WTC11 (cell line): ENCODE results near the gene ABRAXAS1. TPM values are rescaled to one million over a fixed set of nuclear protein-coding genes. Genes with fewer than 3 reads are reported as not detected.

Experiments used
- ATAC-seq: fragments of 200-7000 bp; cut with Tn5 transposase; 2 replicates; pipeline ENCODE4 v1.10.0; 2021; ENCODE audit warnings: mild to moderate bottlenecking, moderate library complexity
- CTCF ChIA-PET: fragments of 300-600 bp; sonication (Branson Sonifier 250); formaldehyde crosslinking; loops from one replicate; lab custom pipeline; 2021; ENCODE audit warnings: antibody characterized with exemption; lab: Charles Lee
- POLR2A ChIA-PET: fragments of 350-600 bp; sonication (Branson Sonifier 250); formaldehyde crosslinking; loops from one replicate; lab custom pipeline; 2021; ENCODE audit warnings: antibody characterized with exemption; lab: Charles Lee
- DNase-seq: peaks from one replicate; pipeline ENCODE4 v3.0.0; 2021; ENCODE audit warnings: low spot score
- H3K27ac Mint-ChIP-seq: 2 replicates; pipeline ENCODE4 v1.8.0; 2021; ENCODE audit warnings: mixed read lengths
- H3K27me3 Mint-ChIP-seq: 2 replicates; pipeline ENCODE4 v1.8.0; 2021; ENCODE audit warnings: low read depth, mild to moderate bottlenecking, moderate library complexity, mixed read lengths
- H3K36me3 Mint-ChIP-seq: 2 replicates; pipeline ENCODE4 v1.8.0; 2021; ENCODE audit warnings: mixed read lengths
- H3K4me1 Mint-ChIP-seq: 2 replicates; pipeline ENCODE4 v1.8.0; 2022; ENCODE audit warnings: mixed read lengths
- H3K4me3 Mint-ChIP-seq: 2 replicates; pipeline ENCODE4 v1.8.0; 2021; ENCODE audit warnings: mild to moderate bottlenecking, moderate library complexity, mixed read lengths
- H3K9me3 Mint-ChIP-seq: 2 replicates; pipeline ENCODE4 v1.8.0; 2021; ENCODE audit warnings: mixed read lengths
- FOXP4 ChIP-seq: sonication (generic); formaldehyde crosslinking; IDR thresholded peaks from 2 replicates; pipeline ENCODE4 v1.8.0; 2022; ENCODE audit warnings: mild to moderate bottlenecking, missing genetic modification reagents
- GABPB1 ChIP-seq: sonication (generic); formaldehyde crosslinking; IDR thresholded peaks from 2 replicates; pipeline ENCODE4 v1.8.1; 2023; ENCODE audit warnings: mild to moderate bottlenecking, missing genetic modification reagents
- IRF2 ChIP-seq: sonication (generic); formaldehyde crosslinking; IDR thresholded peaks from 2 replicates; pipeline ENCODE4 v1.8.0; 2022; ENCODE audit warnings: low read depth, missing genetic modification reagents, borderline replicate concordance
- MYBL2 ChIP-seq: sonication (generic); formaldehyde crosslinking; IDR thresholded peaks from 2 replicates; pipeline ENCODE4 v1.8.1; 2023; ENCODE audit warnings: mild to moderate bottlenecking, moderate library complexity, missing genetic modification reagents
- NR2C2 ChIP-seq: sonication (generic); formaldehyde crosslinking; IDR thresholded peaks from 2 replicates; pipeline ENCODE4 v1.8.0; 2022; ENCODE audit warnings: mild to moderate bottlenecking, missing genetic modification reagents
- PRDM15 ChIP-seq: sonication (generic); formaldehyde crosslinking; IDR thresholded peaks from 2 replicates; pipeline ENCODE4 v1.8.0; 2022; ENCODE audit warnings: missing genetic modification reagents
- PRRX2 ChIP-seq: fragments of 250-450 bp; sonication (Bioruptor Pico); IDR thresholded peaks from 2 replicates; pipeline ENCODE4 v1.8.0; 2021; ENCODE audit warnings: mild to moderate bottlenecking
- SP1 ChIP-seq: sonication (generic); formaldehyde crosslinking; conservative IDR thresholded peaks from 2 replicates; pipeline ENCODE4 v1.8.1; 2022; ENCODE audit warnings: missing genetic modification reagents
- TCF7 ChIP-seq: sonication (generic); formaldehyde crosslinking; IDR thresholded peaks from 2 replicates; pipeline ENCODE4 v1.8.0; 2022; ENCODE audit warnings: mild to moderate bottlenecking, low read depth, missing genetic modification reagents, moderate library complexity
- TEAD4 ChIP-seq: sonication (generic); formaldehyde crosslinking; IDR thresholded peaks from 2 replicates; pipeline ENCODE4 v1.8.0; 2022; ENCODE audit warnings: mild to moderate bottlenecking, missing genetic modification reagents
- ZBTB43 ChIP-seq: sonication (generic); formaldehyde crosslinking; IDR thresholded peaks from 2 replicates; pipeline ENCODE4 v1.8.1; 2023; ENCODE audit warnings: mild to moderate bottlenecking, missing genetic modification reagents
- ZNF138 ChIP-seq: sonication (generic); formaldehyde crosslinking; conservative IDR thresholded peaks from 2 replicates; pipeline ENCODE4 v1.8.1; 2022; ENCODE audit warnings: mild to moderate bottlenecking, moderate library complexity, missing genetic modification reagents
- ZNF232 ChIP-seq: sonication (generic); formaldehyde crosslinking; IDR thresholded peaks from 2 replicates; pipeline ENCODE4 v1.8.0; 2022; ENCODE audit warnings: mild to moderate bottlenecking, missing genetic modification reagents
- ZNF281 ChIP-seq: sonication (generic); formaldehyde crosslinking; IDR thresholded peaks from 2 replicates; pipeline ENCODE4 v1.8.0; 2023; ENCODE audit warnings: mild to moderate bottlenecking, missing genetic modification reagents
- ZNF317 ChIP-seq: sonication (generic); formaldehyde crosslinking; IDR thresholded peaks from 2 replicates; pipeline ENCODE4 v1.8.1; 2023; ENCODE audit warnings: low read depth, mild to moderate bottlenecking, moderate library complexity, missing genetic modification reagents, borderline replicate concordance
- ZNF423 ChIP-seq: fragments of 250-450 bp; sonication (Bioruptor Pico); IDR thresholded peaks from 2 replicates; pipeline ENCODE4 v2.1.2; 2022; ENCODE audit warnings: mild to moderate bottlenecking, moderate library complexity
- ZSCAN18 ChIP-seq: fragments of 250-450 bp; sonication (Bioruptor Pico); IDR thresholded peaks from 2 replicates; pipeline ENCODE4 v2.1.2; 2022; ENCODE audit warnings: mild to moderate bottlenecking, moderate library complexity
- total RNA-seq: library from RNA; stranded (reverse); gene quantifications from 3 replicates; pipeline ENCODE4 v1.2.3, GENCODE V29; 2021
- TF ChIP-seq, protein P1 (sequence below): fragments of 250-450 bp; sonication (Bioruptor Pico); IDR thresholded peaks from 2 replicates; pipeline ENCODE4 v1.9.0; 2021; ENCODE audit warnings: moderate library complexity, mild to moderate bottlenecking, inconsistent platforms, borderline replicate concordance

Gene ABRAXAS1
- total RNA-seq, 1 experiment from 2014 or later: 26.3 TPM

- Mint-ChIP-seq H3K9me3 (peaks cover 21% of the 10 kb centered on the region), H3K4me3 (no peak overlapping the region)
- no peak for DNase-seq
- TF ChIP-seq ZSCAN18 (no peak), ZNF423 (CRISPR knock-in tag) (no peak), GABPB1 (no peak), IRF2 (CRISPR knock-in tag) (no peak), MYBL2 (no peak), ZNF281 (CRISPR knock-in tag) (no peak), NR2C2 (CRISPR knock-in tag) (no peak), TCF7 (CRISPR knock-in tag) (no peak), PRDM15 (CRISPR knock-in tag) (no peak), ZNF317 (CRISPR knock-in tag) (no peak)
- TF ChIP-seq, all 79 proteins: peak for 0
- ChIA-PET POLR2A (no interaction called here), CTCF (no interaction called here)
- peaks cover 7% of the 10 kb centered on the region; the same call in 1 of the 2 replicates for H3K36me3 Mint-ChIP-seq
- no peaks in the 10 kb centered on the region for H3K27me3 Mint-ChIP-seq
- peaks cover 3% of the 10 kb centered on the region; the same call in 1 of the 2 replicates for H3K4me1 Mint-ChIP-seq
- H3K27ac Mint-ChIP-seq: no peak overlapping the region
- ATAC-seq: no peak
These were observed 37.3 kb upstream of the ABRAXAS1 start for GRCh38 chr4:83522239-83522638.

- Mint-ChIP-seq H3K27ac (no peak overlapping the region), H3K9me3 (no peaks in the 10 kb centered on the region), H3K4me3 (no peak overlapping the region), H3K4me1 (no peaks in the 10 kb centered on the region), H3K36me3 (no peaks in the 10 kb centered on the region), H3K27me3 (no peaks in the 10 kb centered on the region)
- ChIA-PET POLR2A (no interaction called here), CTCF (no interaction called here)
- DNase-seq: no peak
- no peak for ATAC-seq
- TF ChIP-seq, protein P1, sequence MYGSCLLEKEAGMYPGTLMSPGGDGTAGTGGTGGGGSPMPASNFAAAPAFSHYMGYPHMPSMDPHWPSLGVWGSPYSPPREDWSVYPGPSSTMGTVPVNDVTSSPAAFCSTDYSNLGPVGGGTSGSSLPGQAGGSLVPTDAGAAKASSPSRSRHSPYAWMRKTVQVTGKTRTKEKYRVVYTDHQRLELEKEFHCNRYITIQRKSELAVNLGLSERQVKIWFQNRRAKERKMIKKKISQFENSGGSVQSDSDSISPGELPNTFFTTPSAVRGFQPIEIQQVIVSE (CRISPR knock-in tag): no peak
- TF ChIP-seq ZBTB43: no peak
- TF ChIP-seq PRRX2 (CRISPR knock-in tag): no peak
- no peak for TF ChIP-seq ZNF138 (CRISPR knock-in tag)
- no peak for TF ChIP-seq FOXP4 (CRISPR knock-in tag)
- no peak for TF ChIP-seq TEAD4 (CRISPR knock-in tag)
- TF ChIP-seq ZNF232 (CRISPR knock-in tag): no peak
- TF ChIP-seq SP1: no peak
These were observed 31.3 kb upstream of the ABRAXAS1 start for GRCh38 chr4:83516042-83516772.
